CD4-positive, alpha-beta T cell treated with Interleukin-6 at 100 ng/mL for 8 hours (primary cell): Measurements from ENCODE around the gene OR10H3.
"Not testable (repeated sequence)": the region's sequence is repeated elsewhere in the genome, so short reads cannot be mapped to it uniquely, and the experiment has no call there.

Source experiments
- DNase-seq: peaks from one replicate; pipeline ENCODE4 v3.0.0-alpha.2; 2020; ENCODE audit warnings: mixed read lengths, low spot score

OR10H3 gene

DNA sequence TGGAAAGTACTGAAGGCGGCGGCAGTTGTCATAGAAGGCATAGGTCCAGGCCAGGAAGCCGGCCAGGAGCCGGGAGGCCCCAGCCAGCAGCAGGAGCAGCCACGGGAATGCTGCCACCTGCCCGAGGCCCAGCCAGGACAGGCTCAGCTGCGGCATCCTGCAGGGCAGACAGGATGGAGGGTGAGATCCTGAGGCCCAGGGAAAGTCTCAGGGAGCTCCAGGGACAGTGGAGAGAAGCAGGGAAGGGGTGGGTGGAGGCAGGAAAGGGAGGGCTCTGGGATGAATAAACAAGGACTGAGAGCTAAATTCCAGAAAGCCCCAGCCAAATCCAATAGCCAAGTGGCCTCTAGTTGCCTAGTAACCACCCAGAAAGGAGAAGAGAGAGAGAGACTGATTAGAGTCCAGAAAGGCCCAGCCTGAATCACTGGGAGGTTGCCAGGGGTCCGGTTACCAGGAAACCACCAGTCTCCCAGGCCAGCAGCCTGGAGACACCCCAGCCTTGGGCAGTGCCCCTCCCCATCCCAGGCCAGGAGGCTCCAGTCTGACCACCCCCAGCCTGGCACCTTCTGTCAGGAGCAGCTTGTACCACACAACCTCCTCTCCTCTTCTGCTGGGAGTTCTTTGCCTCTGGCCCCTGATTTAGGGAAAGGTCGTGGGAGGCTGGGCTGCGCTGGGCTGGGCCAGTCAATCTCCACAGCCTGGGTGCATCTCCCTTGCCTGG, 42.1 kb downstream of the OR10H3 start:
- DNase-seq, result no peak

DNA sequence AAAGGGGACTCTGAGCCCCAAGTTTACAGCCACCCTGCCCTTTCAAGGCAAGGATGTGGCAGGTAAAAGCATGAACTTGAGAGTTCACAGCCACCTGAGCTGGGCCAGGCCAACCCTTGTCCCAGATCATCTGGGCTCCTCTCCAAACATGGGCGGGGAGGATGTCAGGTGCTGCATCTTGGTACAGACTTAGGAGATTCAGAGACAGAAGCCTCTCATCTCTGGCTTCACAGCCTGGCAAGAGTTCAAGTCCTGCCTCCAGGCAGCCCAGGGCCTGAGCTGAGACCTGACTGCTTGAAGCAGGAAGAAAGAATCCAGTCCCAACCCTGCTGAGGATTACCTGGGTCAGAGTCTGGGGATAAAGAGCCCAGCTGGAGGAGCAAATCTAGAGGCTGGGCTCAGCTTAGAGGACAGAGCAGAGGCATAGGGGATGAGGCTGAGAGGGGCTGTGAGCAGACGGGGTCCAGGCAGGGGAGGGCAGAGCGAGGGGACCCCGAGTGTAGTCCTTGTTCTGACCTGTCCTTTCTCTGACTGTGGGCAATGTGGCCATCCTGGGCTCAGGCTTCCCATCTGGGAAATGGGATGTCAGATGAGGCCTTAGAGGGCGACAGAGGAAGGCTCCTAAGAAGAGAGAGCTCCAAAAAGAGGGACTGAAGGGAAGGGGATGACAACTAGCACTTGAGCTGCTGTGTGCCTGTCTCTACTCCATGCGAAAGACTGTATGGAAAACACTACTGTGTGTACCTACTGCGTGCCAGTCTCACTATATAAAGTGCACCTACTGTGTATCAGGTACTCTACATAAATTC, 43.0 kb downstream of the OR10H3 start:
- no peak for DNase-seq

DNA sequence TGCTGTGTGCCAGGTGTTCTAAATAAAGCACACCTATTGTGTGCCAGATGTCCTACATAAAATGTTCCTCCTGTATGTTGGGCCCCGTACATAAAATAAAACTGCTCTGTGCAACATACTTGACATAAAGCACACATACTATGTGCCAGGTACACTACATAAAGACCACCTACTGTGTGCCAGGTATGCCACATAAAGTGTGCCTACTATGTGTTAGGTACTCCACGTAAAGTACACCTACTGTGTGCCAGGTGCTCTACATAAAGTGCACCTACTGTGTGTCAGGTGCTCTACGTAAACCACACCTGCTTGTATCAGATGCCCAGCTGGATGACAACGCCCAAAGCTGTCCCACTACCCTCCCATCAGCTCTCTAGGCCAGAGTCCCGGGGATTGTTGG, 43.9 kb downstream of the OR10H3 start:
- no peak for DNase-seq

DNA sequence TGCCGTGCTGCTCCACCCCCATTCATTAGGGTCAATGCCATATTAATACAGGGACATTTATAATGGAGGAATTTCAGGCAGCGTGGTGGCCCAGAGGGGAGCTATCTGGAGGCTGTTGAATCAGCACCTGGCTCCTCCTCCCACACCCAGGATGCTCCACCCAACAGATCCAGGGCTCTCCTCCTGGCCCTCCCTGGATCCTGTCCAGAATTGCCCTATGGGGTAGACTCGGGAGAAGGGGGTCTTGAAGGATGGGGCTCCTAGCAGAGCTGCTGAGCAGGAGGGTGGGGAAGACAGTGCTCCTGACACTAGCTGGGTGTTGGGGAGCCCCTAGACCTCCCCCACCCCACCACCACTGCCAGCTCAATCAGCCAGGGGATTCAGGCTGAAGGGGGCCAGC, 44.4 kb downstream of the OR10H3 start:
- DNase-seq, result no peak

DNA sequence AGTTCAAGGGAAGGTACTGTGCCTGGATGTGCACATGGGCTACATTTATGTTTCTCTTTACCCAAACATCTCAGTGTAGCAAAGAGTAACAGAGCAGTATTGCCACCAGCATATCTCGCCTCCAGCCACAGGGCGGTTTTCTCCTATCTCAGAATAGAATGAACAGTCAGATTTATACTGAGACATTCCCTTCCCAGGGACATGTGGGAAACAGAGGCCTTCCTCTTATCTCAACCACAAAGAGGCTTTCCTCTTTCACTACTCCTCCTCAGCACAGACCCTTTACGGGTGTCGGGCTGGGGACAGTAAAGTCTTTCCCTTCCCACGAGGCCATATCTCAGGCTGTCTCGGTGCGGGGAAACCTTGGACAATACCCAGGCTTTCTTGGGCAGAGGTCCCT, 45.1 kb downstream of the OR10H3 start:
- not testable (repeated sequence) for DNase-seq

DNA sequence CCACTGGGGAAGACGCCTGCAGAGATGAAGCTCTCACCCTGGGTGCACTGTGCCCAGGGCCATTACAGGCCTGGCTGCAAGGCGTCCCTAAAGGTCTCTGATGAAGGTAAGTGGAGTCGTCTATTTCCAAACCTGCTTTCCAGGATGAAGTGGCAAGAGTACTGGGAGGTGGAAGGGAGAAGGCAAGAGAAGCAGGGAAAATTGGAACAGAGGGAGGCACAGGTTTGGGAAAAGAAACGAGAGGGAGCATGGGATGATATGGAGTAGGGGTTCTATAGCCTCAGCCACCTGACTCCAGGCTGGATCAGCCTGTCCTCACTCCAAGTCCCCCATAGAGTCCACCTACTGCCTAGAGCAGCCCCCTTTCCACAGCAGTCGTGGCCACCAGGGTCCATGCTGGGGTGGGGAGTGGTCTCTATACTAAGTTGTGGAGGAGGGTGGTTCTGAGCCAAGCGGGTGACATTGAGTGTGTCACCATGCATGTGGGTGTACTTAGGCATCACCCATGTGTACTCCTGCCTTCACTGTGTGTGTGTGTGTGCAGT, 49.9 kb downstream of the OR10H3 start, which contains the start of gene OR10H5:
Gene OR10H5 (plus strand): TSS at position 51 of the 545 bp plus-strand sequence. CDS start 6,388 bp downstream, outside the sequence.
- no peak for DNase-seq

DNA sequence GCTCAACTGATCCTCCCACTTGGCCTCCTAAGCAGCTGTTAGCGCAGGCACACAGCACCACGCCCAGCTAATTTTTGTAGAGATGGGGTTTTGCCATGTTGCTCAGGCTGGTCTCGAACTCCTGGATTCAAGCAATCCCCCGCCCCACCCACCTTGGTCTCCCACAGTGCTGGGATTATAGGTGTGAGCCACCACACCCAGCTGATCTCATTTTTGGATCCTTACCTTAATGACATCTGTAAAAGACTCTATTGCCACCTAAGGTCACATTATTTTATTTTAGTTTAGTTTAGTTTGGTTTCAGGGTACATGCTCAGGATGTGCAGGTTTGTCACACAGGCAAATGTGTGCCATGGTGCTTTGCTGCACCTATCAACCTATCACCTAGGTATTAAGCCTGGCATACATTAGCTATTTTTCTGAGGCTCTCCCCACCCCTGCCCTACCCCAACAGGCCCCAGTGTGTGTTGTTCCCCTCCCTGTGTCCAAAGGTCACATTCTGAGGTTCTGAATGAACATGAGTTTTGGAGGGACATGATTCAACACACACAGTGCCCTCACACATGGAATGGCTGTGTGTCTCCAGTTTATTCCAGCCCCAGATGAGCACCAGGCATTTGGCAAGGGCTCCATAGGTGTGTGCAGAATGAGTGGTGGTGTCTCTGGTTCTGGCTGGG, 50.9 kb downstream of the OR10H3 start:
- no peak for DNase-seq

DNA sequence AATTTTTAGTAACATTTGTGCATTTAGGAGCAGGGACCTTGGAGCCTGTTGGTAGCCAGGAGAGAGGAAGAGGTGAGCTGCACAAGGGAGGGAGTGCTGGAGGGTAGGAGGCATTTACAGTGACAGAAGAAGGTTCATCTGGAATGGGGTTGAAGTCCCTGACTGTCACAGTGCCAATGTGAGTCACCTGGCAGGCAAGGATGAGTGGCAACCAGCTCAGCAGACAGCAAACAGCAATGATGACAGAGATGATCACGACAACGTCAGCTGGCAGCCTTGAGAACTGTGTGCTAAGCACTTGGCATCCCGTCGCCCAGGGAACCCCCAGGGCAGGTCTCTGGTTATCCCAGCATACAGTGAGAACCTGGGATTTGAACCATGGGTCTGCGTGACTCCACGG, 52.3 kb downstream of the OR10H3 start:
- DNase-seq, result no peak
